ENCODE data around the gene ZNF254. TPM values are rescaled to one million over a fixed set of nuclear protein-coding genes. Genes with fewer than 3 reads are reported as not detected.
"Not testable (repeated sequence)": the region's sequence is repeated elsewhere in the genome, so short reads cannot be mapped to it uniquely, and the experiment has no call there.

Gene ZNF254
- total RNA-seq: 13.7 and 14.9 TPM in 2 replicates

DNA sequence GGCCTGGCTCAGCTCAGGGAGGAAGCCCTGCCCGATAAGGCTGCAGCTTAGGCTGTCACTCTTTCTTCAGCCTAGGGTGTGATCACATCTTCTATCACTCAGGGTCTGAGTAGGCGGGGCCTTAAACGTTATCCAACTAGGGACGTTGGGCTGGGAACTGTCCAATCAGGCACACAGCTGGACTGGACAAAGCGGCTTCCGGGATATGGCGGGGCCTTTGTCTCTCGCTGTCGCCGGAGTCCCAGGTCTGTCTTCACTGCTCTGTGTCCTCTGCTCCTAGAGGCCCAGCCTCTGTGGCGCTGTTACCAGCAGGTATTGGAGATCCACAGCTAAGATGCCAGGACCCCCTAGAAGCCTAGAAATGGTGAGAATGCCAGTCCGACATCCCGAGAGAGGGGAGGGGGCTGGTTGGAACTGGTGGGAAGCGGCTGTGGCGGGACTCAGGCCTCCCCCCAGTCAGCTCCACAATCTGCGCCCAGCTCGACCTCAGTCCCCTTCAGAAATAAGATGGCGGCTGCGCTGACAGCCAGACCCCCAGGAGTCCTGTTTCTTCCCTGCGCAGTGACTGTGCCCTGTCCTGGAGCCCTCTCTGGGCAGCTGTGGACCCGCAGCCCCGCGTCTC is at the start of gene ZNF254:
ZNF254 (plus strand) TSS at position 214 of the 622 bp plus-strand sequence; CDS start at position 335, 121 bp downstream.
- H3K27me3 ChIP-seq (ENCODE audit: control insufficient read depth, insufficient read depth, low read length): no peaks in the 10 kb centered on the region
- peak; percentile 93 for DNase-seq (ENCODE audit: low read depth)
- peak within 1 kb of the TSS; percentile 56 for H3K4me3 ChIP-seq (ENCODE audit: low read depth, low read length)
- TF ChIP-seq, protein P1, sequence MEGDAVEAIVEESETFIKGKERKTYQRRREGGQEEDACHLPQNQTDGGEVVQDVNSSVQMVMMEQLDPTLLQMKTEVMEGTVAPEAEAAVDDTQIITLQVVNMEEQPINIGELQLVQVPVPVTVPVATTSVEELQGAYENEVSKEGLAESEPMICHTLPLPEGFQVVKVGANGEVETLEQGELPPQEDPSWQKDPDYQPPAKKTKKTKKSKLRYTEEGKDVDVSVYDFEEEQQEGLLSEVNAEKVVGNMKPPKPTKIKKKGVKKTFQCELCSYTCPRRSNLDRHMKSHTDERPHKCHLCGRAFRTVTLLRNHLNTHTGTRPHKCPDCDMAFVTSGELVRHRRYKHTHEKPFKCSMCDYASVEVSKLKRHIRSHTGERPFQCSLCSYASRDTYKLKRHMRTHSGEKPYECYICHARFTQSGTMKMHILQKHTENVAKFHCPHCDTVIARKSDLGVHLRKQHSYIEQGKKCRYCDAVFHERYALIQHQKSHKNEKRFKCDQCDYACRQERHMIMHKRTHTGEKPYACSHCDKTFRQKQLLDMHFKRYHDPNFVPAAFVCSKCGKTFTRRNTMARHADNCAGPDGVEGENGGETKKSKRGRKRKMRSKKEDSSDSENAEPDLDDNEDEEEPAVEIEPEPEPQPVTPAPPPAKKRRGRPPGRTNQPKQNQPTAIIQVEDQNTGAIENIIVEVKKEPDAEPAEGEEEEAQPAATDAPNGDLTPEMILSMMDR (IDR thresholded peaks at IDR 0.05; ENCODE audit: insufficient read depth, low read length, poor library complexity, severe bottlenecking): no peak
- no peaks in the 10 kb centered on the region for H3K36me3 ChIP-seq (ENCODE audit: control insufficient read depth, insufficient read depth, low read length)

- no peaks in the 10 kb centered on the region for H3K27me3 ChIP-seq (ENCODE audit: control insufficient read depth, insufficient read depth, low read length)
- peaks cover 1% of the 10 kb centered on the region for H3K36me3 ChIP-seq (ENCODE audit: control insufficient read depth, insufficient read depth, low read length)
- no peak for DNase-seq (ENCODE audit: low read depth)
- no peak overlapping the region for H3K4me3 ChIP-seq (ENCODE audit: low read depth, low read length)
- TF ChIP-seq, protein P1 (IDR thresholded peaks at IDR 0.05; ENCODE audit: insufficient read depth, low read length, poor library complexity, severe bottlenecking): no peak
Observed at GRCh38 chr19:24040621-24041020, 46.4 kb upstream of the ZNF254 start.

DNA sequence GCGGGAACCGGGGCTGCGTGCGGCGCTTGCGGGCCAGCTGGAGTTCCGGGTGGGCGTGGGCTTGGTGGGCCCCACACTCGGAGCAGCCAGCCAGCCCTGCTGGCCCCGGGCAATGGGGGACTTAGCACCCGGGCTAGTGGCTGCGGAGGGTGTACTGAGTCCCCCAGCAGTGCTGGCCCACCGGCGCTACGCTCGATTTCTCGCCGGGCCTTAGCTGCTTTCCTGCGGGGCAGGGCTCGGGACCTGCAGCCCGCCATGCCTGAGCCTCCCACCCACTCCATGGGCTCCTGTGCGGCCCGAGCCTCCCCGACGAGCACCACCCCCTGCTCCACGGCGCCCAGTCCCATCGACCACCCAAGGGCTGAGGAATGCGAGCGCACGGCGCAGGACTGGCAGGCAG is 45.7 kb upstream of the ZNF254 start:
- H3K27me3 ChIP-seq (ENCODE audit: control insufficient read depth, insufficient read depth, low read length); H3K36me3 ChIP-seq (ENCODE audit: control insufficient read depth, insufficient read depth, low read length); DNase-seq (ENCODE audit: low read depth); H3K4me3 ChIP-seq (ENCODE audit: low read depth, low read length): not testable (repeated sequence)

DNA sequence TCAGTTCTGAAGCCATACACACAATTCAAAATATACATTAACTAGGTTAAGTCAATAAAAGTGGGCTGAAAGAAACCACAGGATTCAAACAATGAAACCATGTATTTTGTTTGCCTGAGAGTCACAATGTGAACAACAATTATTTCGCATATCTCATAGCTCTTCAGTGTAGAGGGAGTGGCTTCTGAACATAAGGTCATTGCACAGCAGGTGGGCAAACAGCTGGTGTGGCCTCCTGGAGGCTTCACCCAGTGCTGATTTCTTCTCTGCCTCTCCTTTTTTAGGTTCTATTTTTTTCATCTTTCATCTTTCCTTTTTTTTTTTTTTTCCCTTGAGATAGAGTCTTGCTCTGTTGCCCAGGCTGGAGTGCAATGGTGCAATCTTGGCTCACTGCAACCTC is 40.4 kb upstream of the ZNF254 start:
- TF ChIP-seq, protein P1 (IDR thresholded peaks at IDR 0.05; ENCODE audit: insufficient read depth, low read length, poor library complexity, severe bottlenecking): no peak
- Histone ChIP-seq H3K4me3 (ENCODE audit: low read depth, low read length) (no peak overlapping the region), H3K36me3 (ENCODE audit: control insufficient read depth, insufficient read depth, low read length) (peaks cover 2% of the 10 kb centered on the region), H3K27me3 (ENCODE audit: control insufficient read depth, insufficient read depth, low read length) (no peaks in the 10 kb centered on the region)
- DNase-seq (ENCODE audit: low read depth): no peak

DNA sequence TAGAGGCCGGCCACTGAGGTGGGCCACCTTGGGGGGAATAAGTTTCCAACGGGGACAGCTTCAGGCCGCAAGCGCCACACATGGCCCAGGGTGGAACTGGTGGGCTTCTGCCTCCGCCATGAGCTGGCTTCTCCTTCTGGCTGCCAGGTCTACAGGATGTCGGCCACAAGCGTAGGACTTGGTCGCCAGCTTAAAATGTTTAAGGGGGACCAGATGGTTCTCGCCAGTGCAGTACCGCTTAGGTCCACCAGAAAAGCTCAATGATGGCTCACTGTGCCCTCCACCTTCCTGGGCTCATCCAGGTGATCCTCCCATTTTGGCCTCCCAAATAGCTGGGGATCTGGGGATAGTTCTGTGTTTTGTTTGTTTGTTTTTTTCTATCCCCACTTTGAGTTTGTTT is 38.7 kb upstream of the ZNF254 start:
- TF ChIP-seq, protein P1 (IDR thresholded peaks at IDR 0.05; ENCODE audit: insufficient read depth, low read length, poor library complexity, severe bottlenecking): no peak
- H3K36me3 ChIP-seq (ENCODE audit: control insufficient read depth, insufficient read depth, low read length): peaks cover 2% of the 10 kb centered on the region
- no peaks in the 10 kb centered on the region for H3K27me3 ChIP-seq (ENCODE audit: control insufficient read depth, insufficient read depth, low read length)
- no peak for DNase-seq (ENCODE audit: low read depth)
- H3K4me3 ChIP-seq (ENCODE audit: low read depth, low read length): no peak overlapping the region

DNA sequence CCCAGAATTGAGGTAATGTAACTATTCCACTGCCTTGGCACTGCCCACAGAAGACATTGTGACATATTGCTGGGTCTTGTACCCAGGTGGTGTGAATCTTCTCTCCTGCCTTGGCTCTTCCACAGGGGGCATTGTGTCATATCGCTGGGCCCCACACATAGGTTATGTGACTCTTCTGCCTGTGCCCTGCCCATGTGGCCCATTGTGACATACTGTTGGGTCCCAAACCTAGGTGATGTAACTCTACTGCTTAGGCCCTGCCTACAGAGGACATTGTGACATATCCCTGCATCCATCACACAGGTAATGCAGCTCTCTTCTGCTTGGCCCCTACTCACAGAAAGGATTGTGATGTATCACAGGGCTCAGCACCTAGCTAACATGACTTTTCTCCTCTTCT is 37.5 kb upstream of the ZNF254 start:
- Histone ChIP-seq H3K4me3 (ENCODE audit: low read depth, low read length) (no peak overlapping the region), H3K36me3 (ENCODE audit: control insufficient read depth, insufficient read depth, low read length) (peaks cover 2% of the 10 kb centered on the region), H3K27me3 (ENCODE audit: control insufficient read depth, insufficient read depth, low read length) (no peaks in the 10 kb centered on the region)
- DNase-seq (ENCODE audit: low read depth): no peak
- TF ChIP-seq, protein P1 (IDR thresholded peaks at IDR 0.05; ENCODE audit: insufficient read depth, low read length, poor library complexity, severe bottlenecking): no peak

Data from kidney epithelial cell (primary cell).